ENCODE results near the gene NUBPL.
"Not testable (repeated sequence)": the region's sequence is repeated elsewhere in the genome, so short reads cannot be mapped to it uniquely, and the experiment has no call there.

The NUBPL gene

DNA sequence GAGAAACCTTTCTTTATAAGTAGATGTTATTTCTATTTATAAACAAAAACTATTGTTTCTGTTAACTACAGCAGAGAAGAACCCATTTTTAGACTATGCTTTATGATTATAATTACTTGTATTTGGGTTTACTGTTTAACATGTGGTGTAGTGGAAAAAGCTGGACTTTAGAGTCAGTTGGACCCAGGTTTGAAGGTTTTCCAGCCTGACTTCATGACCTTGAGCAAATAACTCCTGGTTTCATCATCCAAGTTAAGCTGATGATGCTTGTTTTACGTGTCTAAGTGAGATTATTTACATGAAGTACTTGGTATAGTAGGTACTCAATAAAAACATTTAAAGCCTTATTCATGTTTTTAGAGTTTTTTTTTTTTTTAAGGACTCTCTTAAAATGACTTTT is 294.1 kb downstream of the NUBPL start:
- no peaks in the 10 kb centered on the region for H3K4me1 ChIP-seq (ENCODE audit: insufficient read depth, low read length)
- H3K4me3 ChIP-seq (ENCODE audit: low read length): no peak overlapping the region
- no peaks in the 10 kb centered on the region for H3K9me3 ChIP-seq (ENCODE audit: insufficient read depth, low read depth, low read length)
- no peaks in the 10 kb centered on the region for H3K27me3 ChIP-seq (ENCODE audit: insufficient read depth, low read length)
- H3K27ac ChIP-seq (ENCODE audit: low read depth, low read length): no peak overlapping the region
- no peaks in the 10 kb centered on the region for H3K36me3 ChIP-seq (ENCODE audit: insufficient read depth, low read length)
- no peak overlapping the region for H3K9ac ChIP-seq (ENCODE audit: low read depth, low read length)
- WGBS: 100% methylated on average over 1 of the region's 1 CpG

DNA sequence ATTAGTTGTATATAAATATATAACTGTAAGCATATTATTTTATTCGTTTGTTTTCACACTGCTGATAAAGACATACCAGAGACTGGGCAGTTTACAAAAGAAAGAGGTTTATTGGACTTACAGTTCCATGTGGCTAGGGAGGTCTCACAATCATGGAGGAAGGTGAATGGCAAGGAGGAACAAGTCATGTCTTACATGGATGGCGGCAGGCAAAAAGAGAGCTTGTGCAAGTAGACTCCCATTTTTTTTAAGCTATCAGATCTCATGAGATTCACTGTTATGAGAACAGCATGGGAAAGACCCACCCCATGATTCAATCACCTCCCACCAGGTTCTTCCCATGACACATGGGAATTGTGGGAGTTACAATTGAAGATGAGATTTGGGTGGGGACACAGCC is 294.8 kb downstream of the NUBPL start:
- not testable (repeated sequence) for H3K27me3 ChIP-seq (ENCODE audit: insufficient read depth, low read length); H3K36me3 ChIP-seq (ENCODE audit: insufficient read depth, low read length); H3K27ac ChIP-seq (ENCODE audit: low read depth, low read length); H3K4me3 ChIP-seq (ENCODE audit: low read length); H3K9me3 ChIP-seq (ENCODE audit: insufficient read depth, low read depth, low read length); H3K9ac ChIP-seq (ENCODE audit: low read depth, low read length); H3K4me1 ChIP-seq (ENCODE audit: insufficient read depth, low read length)
- WGBS: 94% methylated on average over 2 of the region's 2 CpGs

DNA sequence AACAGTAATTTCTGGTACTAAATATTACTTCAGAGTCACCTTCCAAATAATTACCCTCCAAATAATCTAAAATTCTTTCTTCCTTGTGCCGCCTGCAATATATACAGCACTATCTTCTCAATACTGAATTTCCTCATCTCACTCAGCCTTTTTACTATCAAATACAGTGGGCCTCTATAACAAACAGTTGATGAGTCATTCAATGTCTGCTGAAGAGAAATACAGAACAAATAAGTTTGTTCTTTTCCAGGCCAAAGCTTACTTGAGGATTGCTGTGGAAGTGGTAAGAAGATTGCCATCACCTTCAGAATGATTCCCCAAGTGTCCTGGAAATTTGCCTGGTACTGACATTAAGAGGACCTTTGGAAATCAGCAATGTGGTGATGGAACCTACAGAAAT is 297.7 kb downstream of the NUBPL start:
- Histone ChIP-seq H3K4me3 (ENCODE audit: low read length) (no peak overlapping the region), H3K36me3 (ENCODE audit: insufficient read depth, low read length) (no peaks in the 10 kb centered on the region), H3K27me3 (ENCODE audit: insufficient read depth, low read length) (no peaks in the 10 kb centered on the region), H3K9me3 (ENCODE audit: insufficient read depth, low read depth, low read length) (no peaks in the 10 kb centered on the region), H3K4me1 (ENCODE audit: insufficient read depth, low read length) (no peaks in the 10 kb centered on the region), H3K9ac (ENCODE audit: low read depth, low read length) (no peak overlapping the region), H3K27ac (ENCODE audit: low read depth, low read length) (no peak overlapping the region)
- 95% methylated on average over 1 of the region's 1 CpG for WGBS

DNA sequence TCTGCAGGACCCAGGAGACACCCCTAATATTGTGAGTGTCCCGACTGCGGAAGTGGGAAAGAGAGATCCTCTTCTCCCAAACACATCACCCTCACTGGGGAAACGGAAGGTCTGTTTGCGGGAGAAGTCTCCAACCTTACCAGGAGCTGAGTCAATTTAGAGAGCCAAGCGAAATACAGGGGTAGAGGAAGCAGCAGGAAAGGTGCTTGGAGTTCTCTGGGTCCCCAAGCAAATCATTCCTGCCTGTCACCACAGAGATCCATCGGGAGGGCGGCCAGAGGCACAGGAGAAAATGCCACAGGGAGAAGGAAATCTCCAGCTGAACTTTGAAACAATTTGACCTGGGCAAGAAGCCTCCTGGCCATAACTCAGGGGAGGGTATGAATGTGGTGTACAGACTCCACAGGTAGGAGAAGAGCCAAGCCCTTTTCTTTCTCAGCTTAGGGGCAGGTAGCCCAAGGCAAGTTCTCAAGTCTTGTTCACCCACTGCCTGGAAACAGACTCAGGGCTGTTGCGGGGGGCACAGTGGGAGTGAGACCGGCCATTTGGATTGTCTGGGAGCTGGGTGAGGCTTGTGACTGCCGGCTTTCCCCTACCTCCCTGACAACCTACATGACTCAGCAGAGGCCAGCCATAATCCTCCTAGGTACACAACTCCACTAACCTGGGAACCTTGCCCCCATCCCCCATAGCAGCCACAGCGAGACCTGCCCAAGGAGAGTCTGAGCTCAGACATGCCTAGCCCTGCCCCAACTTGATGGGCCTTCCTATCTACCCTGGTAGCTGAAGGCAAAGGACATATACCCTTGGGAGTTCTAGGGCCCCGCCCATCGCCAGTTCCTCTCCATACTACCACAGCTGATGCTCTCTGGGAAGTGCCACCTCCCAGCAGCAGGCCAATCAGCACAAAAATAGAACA is 304.0 kb downstream of the NUBPL start:
- H3K9ac ChIP-seq (ENCODE audit: low read depth, low read length): no peak overlapping the region
- WGBS: 92% methylated on average over 13 of the region's 13 CpGs
- no peak overlapping the region for H3K4me3 ChIP-seq (ENCODE audit: low read length)
- H3K36me3 ChIP-seq (ENCODE audit: insufficient read depth, low read length): no peaks in the 10 kb centered on the region
- H3K27me3 ChIP-seq (ENCODE audit: insufficient read depth, low read length): no peaks in the 10 kb centered on the region
- no peaks in the 10 kb centered on the region for H3K4me1 ChIP-seq (ENCODE audit: insufficient read depth, low read length)
- H3K27ac ChIP-seq (ENCODE audit: low read depth, low read length): no peak overlapping the region
- no peaks in the 10 kb centered on the region for H3K9me3 ChIP-seq (ENCODE audit: insufficient read depth, low read depth, low read length)

DNA sequence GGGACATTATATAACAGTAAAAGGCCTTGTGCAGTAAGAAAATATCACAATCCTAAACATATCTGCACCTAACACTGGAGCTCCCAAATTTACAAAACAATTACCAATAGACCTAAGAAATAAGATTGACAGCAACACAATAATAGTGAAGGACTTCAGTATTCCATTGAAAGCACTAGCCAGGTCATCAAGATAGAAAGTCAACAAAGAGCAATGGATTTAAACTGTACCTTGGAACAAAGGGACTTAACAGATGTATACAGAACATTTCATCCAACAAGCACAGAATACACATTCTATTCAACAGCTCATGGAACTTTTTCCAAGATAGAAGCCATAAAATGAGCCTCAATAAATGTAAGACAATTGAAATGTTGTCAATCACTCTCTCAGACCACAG is 306.4 kb downstream of the NUBPL start:
- H3K9ac ChIP-seq (ENCODE audit: low read depth, low read length): no peak overlapping the region
- no peaks in the 10 kb centered on the region for H3K4me1 ChIP-seq (ENCODE audit: insufficient read depth, low read length)
- no peaks in the 10 kb centered on the region for H3K27me3 ChIP-seq (ENCODE audit: insufficient read depth, low read length)
- no peaks in the 10 kb centered on the region for H3K36me3 ChIP-seq (ENCODE audit: insufficient read depth, low read length)
- no peaks in the 10 kb centered on the region for H3K9me3 ChIP-seq (ENCODE audit: insufficient read depth, low read depth, low read length)
- no peak overlapping the region for H3K27ac ChIP-seq (ENCODE audit: low read depth, low read length)
- no peak overlapping the region for H3K4me3 ChIP-seq (ENCODE audit: low read length)

DNA sequence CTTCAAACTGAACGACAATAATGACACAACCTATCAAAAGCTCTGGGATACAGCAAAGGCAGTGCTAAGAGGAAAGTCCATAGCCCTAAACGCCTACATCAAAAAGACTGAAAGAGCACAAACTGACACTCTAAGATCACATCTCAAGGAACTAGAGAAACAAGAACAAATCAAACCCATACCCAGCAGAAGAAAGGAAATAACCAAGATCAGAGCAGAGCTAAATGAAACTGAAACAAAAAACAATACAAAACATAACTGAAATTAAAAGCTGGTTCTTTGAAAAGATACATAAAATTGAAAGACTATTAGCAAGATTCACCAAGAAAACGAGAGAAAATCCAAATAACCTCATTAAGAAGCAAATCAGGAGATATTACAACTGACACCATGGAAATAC is 306.9 kb downstream of the NUBPL start:
- not testable (repeated sequence) for H3K9ac ChIP-seq (ENCODE audit: low read depth, low read length); H3K4me1 ChIP-seq (ENCODE audit: insufficient read depth, low read length); H3K36me3 ChIP-seq (ENCODE audit: insufficient read depth, low read length); H3K9me3 ChIP-seq (ENCODE audit: insufficient read depth, low read depth, low read length); H3K27ac ChIP-seq (ENCODE audit: low read depth, low read length); H3K27me3 ChIP-seq (ENCODE audit: insufficient read depth, low read length); H3K4me3 ChIP-seq (ENCODE audit: low read length)
- WGBS: 92% methylated on average over 3 of the region's 3 CpGs

DNA sequence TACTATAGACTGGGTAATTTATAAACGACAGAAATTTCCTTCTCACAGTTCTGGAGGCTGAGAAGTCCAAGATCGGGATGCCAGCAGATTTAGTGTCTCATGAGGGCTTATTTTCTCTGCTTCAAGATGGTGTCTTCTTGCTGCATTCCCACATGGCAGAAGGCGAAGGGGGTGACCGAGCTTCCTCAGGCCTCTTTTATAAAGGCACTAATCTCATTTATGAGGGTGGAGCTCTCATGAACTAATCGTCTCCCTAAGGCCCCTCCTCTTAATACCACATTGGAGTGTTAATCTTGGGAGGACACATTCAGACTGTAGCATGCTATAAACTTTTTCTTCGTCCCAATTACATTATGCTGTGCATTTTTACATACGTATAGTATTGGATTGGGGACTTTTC is 315.5 kb downstream of the NUBPL start:
- H3K27me3 ChIP-seq (ENCODE audit: insufficient read depth, low read length): no peaks in the 10 kb centered on the region
- WGBS: 94% methylated on average over 7 of the region's 7 CpGs
- H3K4me3 ChIP-seq (ENCODE audit: low read length): no peak overlapping the region
- H3K4me1 ChIP-seq (ENCODE audit: insufficient read depth, low read length): no peaks in the 10 kb centered on the region
- H3K9ac ChIP-seq (ENCODE audit: low read depth, low read length): no peak overlapping the region
- no peak overlapping the region for H3K27ac ChIP-seq (ENCODE audit: low read depth, low read length)
- H3K9me3 ChIP-seq (ENCODE audit: insufficient read depth, low read depth, low read length): no peaks in the 10 kb centered on the region
- no peaks in the 10 kb centered on the region for H3K36me3 ChIP-seq (ENCODE audit: insufficient read depth, low read length)

DNA sequence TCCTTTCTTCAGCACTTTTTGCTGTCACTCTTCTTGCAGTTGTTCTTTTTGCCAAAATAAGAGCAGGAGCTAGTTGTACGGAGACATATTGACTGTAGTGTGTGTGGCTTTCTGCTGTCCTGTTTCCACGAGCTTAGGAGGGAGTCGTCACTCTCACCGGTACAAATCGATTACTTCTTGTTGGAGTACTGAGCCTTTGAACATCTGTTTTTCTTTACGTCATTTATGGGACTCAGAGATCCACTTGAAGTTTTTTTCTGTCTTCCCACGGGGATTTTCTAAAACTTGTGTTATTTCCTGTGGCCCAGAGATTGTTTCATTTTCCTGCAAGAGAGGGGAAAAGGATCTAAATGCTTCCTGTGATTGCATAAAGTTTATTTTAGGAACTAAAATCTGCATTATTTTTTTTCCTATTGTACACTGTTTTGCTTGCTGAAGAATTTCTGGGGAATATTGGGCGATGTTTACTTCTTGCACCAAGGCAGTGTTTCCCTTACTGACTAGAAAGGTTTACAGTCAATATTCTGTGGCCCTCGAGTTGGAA is 316.1 kb downstream of the NUBPL start:
- Histone ChIP-seq H3K27ac (ENCODE audit: low read depth, low read length) (no peak overlapping the region), H3K27me3 (ENCODE audit: insufficient read depth, low read length) (no peaks in the 10 kb centered on the region), H3K9ac (ENCODE audit: low read depth, low read length) (no peak overlapping the region), H3K9me3 (ENCODE audit: insufficient read depth, low read depth, low read length) (no peaks in the 10 kb centered on the region), H3K4me1 (ENCODE audit: insufficient read depth, low read length) (no peaks in the 10 kb centered on the region), H3K36me3 (ENCODE audit: insufficient read depth, low read length) (no peaks in the 10 kb centered on the region), H3K4me3 (ENCODE audit: low read length) (no peak overlapping the region)
- WGBS: 95% methylated on average over 9 of the region's 9 CpGs

DNA sequence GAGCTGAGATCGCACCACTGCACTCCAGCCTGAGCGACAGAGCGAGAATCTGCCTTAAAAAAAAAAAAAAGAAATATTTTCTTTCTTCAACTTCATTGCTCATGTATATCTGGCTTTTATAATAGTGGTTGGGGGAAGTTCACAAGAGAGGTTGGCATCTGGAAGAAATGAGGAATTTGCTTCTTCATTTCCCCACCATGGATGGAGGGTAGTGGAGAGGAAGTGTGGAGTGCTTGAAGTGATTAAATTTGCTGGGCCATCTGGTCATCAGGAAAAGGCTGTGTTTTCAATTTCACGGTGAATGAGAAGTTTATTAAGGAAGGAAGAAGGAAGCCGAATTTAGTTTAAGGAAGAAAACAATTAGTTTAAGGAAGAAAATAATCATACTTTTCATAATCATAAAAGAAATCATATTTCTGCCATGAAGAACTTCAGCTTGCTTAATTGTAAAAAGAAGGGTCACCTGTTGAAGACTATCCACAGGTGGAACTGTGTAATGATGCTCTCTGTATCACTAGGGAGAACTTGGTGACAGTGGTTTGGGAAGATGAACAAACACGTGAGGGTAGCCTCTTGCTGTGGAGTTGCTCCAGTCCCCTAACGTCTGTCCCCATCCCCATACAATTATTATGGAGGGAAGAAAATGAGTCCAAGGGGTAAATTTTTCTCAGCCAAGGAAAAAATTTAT is 318.6 kb downstream of the NUBPL start:
- 93% methylated on average over 2 of the region's 7 CpGs for WGBS

DNA sequence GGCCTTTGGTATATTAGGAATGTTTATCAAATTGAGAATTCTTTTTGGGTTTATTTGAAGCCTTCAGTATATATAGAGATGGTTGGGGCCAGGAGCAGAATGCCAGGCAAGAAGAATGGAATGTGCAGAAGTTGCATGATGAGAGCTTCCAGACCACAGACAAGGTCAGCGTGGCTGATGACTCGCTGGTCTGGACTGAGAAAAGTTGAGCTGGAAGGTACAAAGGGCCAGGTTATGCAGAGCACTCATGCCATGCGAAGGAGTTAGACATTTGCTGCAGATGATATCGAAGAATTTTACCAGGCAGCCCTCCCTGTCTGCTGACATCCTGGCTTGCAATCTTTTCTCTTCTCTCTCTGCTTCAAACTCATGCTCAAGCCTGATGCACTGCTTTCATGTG is 319.7 kb downstream of the NUBPL start:
- Histone ChIP-seq H3K4me3 (ENCODE audit: low read length) (no peak overlapping the region), H3K9ac (ENCODE audit: low read depth, low read length) (no peak overlapping the region), H3K27me3 (ENCODE audit: insufficient read depth, low read length) (no peaks in the 10 kb centered on the region), H3K4me1 (ENCODE audit: insufficient read depth, low read length) (no peaks in the 10 kb centered on the region), H3K9me3 (ENCODE audit: insufficient read depth, low read depth, low read length) (no peaks in the 10 kb centered on the region), H3K27ac (ENCODE audit: low read depth, low read length) (no peak overlapping the region), H3K36me3 (ENCODE audit: insufficient read depth, low read length) (no peaks in the 10 kb centered on the region)
- WGBS: 88% methylated on average over 4 of the region's 4 CpGs

More for the DNA sequence above, 318.6 kb downstream of the NUBPL start:
- Histone ChIP-seq H3K4me3 (ENCODE audit: low read length) (no peak overlapping the region), H3K27me3 (ENCODE audit: insufficient read depth, low read length) (no peaks in the 10 kb centered on the region), H3K36me3 (ENCODE audit: insufficient read depth, low read length) (no peaks in the 10 kb centered on the region), H3K27ac (ENCODE audit: low read depth, low read length) (no peak overlapping the region), H3K9me3 (ENCODE audit: insufficient read depth, low read depth, low read length) (no peaks in the 10 kb centered on the region), H3K4me1 (ENCODE audit: insufficient read depth, low read length) (no peaks in the 10 kb centered on the region), H3K9ac (ENCODE audit: low read depth, low read length) (no peak overlapping the region)

DNA sequence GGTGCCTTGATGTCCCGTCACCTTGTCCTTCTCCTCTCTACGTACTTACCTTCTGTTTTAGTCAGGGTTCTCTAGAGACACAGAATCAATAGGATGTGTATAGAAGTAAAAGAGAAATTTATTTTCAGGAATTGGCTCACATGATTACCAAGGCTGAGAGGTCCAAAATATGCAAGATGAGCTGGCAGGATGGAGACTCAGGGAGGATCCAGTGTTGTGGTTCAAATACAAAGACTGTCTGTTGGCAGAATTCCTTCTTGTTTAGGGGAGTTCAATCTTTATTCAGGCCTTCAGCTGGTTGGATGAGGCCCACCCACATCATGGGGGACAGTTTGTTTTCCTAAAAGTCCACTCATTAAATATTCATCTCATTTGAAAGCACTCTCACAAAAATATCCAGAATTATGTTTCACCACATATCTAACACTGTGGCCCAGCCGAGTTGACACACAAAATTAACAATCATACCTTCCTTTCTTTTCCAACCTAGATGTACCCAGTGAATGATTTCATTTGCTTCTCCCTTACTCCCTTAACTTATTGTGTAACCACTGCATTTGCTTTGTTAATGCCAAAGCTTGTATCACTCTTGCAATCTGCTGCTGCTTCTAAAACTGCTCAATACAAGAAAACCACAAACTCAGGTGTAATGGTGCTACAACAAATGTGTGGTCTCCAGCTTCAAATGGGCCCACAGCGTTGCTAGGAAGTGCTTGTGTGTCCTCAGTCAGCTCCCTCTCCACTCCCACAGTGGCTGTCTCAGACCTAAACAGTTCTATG is 320.5 kb downstream of the NUBPL start:
- H3K27ac ChIP-seq (ENCODE audit: low read depth, low read length): no peak overlapping the region
- no peaks in the 10 kb centered on the region for H3K9me3 ChIP-seq (ENCODE audit: insufficient read depth, low read depth, low read length)
- no peaks in the 10 kb centered on the region for H3K27me3 ChIP-seq (ENCODE audit: insufficient read depth, low read length)
- H3K9ac ChIP-seq (ENCODE audit: low read depth, low read length): no peak overlapping the region
- no peak overlapping the region for H3K4me3 ChIP-seq (ENCODE audit: low read length)
- WGBS: 91% methylated on average over 4 of the region's 4 CpGs
- no peaks in the 10 kb centered on the region for H3K4me1 ChIP-seq (ENCODE audit: insufficient read depth, low read length)
- no peaks in the 10 kb centered on the region for H3K36me3 ChIP-seq (ENCODE audit: insufficient read depth, low read length)

Data from HUES64 (cell line).